SHP77 treated with DMSO at 0.1 percent for 48 hours (cell line): ENCODE data around the gene CENPVL3.
"Not testable (repeated sequence)": the region's sequence is repeated elsewhere in the genome, so short reads cannot be mapped to it uniquely, and the experiment has no call there.

Experiments
- DNase-seq: peaks from one replicate; lab custom pipeline; 2025; lab: John Stamatoyannopoulos, UW

The CENPVL3 gene

DNA sequence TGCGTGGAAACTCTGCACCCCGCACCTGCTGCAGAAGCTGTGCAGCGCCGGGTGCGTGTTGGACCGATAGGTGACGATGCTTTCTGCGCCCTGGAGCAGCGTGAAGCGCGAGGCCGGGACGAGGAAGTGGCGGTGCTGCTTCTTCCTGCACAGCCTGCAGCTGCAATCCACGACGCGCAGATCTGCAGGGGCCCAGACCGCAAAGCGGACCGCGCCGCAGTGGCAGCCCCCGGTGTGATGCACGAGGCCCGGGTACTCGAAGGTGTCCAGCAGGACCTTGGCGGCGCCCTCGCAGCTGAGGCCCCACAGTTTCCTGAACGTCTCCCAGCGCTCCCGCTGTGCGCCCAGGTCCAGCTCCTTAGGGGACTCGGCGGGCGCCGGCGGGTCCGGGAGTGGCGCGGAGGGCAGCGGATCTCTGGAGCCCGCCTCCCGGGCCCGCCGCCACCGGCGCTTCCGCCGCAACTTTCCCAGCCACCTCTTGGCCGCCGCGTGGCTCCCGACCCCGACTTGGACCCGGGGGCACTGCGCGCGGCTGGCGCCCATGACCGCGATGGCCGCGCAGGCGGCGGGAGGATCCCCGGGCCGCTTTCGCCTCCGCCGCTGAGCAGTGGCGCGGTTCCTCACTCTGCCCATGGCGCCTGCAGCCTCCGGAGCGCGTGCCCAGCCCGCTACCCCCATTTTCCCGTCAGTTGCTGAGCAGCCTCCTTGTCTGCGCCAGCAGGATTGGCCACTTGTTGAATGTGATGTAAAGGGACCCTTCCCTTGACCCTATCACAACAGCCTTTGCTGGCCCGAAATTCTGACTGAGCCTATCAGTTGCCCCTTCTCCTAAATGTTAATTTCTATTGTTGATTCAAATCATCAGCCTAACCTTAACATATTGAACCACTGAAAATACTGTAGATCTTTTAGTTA, at the start of gene CENPVL3:
Gene CENPVL3 (minus strand): TSS at position 672 of the 915 bp plus-strand sequence. CDS start 39 bp downstream, at position 633.
- DNase-seq, result not testable (repeated sequence)

DNA sequence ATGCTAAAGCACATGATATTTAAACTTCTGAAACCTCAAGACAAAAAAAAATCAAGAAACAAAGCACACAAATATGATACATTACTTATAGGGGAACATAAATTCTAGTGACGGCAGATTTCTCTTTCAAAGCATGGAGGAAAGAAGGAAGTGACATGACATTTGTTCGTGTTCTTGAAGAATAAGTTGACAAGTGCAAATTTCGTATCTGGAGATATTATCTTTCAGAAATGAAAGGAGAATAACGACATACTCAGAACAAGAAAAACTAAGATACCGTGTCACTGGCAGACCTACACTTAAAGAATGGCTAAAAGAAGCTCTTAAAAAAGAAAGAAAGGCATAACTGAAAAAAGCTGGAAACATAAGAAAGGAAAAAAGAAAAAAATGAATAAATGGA, 47.3 kb upstream of the CENPVL3 start:
- DNase-seq, result no peak

DNA sequence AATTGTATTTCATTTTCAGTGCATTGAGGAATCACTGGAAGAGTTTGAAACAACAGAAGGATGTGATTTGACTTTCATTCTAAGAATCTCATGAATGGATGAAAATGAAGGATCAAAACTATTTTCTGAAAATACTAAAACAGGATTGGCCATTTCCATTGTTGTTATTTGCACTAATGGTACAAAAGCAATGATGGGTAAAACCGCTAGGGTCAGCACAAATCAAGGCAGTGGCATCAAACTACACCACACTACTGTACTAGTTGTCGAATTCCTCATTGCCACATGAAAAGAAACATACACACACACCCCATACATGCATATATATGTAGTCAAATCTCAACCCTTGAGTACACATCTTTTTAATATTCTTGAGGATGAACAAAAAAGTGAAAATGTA, 24.7 kb upstream of the CENPVL3 start:
- DNase-seq, result no peak

DNA sequence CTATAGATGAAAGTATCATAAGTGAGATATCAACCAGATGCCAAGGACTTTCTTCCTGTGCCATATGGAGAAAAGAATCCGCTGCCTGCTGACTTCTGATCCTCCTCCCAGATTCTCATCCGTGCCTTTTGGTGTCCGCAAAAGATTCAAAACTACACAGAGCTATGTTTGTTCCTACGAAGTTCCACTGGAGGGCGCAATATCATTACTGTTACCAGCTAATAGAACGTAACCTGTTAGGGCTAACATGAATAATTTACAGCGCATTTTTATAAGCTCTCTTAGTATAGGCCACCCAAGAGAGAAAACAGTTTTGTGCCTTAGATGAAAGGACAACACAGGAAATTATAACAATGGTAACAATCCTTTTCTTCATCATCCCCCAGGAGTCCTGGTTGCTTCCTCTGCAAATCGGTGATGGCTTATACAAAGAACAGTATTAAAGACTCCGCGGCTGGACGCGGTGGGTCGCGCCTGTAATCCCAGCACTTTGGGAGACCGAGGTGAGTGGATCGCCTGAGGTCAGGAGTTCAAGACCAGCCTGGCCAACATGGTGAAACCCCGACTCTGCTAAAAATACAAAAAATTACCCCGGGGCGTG, 22.8 kb upstream of the CENPVL3 start:
- peak; percentile 2 for DNase-seq

DNA sequence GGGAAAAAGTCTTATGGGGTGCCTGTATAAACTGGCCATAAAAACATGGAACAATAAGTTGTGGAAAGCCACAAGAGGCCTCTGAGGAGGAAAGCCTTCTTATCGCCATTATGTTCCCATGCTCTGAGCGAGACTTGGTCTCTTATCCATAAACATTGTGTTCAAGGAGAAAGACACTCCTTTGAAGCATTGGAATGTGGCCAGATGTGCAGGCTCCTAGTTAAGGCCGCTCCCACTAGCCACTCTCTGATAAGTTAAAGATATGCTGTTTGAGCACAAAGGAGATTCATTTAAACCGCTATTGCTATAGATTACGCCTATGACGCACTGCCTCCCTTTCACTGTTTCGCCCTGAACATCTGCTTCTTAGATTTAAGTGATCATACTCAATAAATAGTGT, 17.8 kb upstream of the CENPVL3 start:
- not testable (repeated sequence) for DNase-seq

DNA sequence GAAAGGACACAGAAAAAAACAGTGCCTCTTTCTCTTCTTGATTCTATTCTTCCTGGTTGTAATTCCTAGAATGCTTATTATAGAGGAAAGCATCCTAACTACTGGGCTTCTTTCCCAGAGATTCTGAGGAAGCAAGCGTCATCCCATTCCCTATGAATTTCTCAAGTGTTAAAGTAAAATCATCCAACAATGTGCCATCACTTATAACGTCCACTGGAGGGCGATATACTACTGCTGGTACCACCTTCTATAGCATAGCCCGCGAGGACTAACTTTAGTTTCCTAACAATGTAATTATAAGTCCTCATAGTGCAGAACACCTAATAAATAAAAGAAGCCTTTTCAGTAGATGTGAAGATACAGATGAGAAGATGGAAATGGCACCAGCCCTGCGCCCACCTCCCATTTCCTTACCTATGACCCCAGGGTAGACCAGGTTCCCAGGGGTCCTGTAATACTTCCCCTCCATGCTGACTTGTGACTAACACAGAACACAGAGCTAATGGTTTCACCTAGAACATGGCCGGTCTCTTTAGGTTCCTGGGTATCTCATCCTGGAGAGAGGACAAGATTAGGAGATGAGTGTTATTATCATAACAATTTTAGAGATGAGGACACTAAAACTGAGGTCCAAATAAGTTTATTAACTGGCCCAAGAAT, 4.2 kb downstream of the CENPVL3 start:
- no peak for DNase-seq

DNA sequence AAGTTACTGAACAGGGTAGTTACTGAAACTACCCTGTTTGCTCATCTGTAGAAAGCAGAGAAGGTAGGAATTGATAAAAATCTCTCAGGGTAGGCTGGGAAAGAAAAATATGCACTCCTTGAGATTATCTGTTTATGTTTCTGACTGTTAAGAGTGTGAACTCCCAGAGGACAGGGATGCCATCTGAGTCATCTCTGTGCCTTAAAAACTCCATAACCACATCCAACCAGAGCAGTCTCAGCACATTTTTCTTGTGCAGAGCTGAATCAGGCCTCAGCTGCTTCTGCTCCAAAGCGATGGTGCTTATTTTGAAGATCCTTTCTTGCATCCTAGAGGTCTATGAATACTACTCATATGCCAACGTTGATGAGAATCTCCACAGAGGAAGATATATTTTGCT, 9.9 kb downstream of the CENPVL3 start:
- no peak for DNase-seq

DNA sequence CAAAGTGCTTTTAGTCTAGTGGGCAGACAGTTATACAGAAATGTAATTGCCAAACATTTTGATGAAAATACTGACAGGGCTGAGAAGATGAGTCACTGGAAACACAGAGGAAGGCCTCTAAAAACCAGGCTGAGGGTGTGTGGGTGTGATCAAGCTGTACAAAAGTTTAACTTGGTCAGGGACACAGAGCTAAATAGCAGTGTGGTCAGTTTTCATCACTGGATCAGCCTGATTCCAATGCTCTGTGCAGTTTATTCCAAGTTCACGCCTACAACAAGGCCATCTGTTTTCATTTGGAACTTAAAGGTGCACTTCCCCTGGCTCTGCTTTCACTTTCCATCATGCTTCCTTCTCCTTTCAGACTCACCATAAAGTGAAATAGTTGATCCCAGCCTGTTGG, 10.6 kb downstream of the CENPVL3 start:
- no peak for DNase-seq

DNA sequence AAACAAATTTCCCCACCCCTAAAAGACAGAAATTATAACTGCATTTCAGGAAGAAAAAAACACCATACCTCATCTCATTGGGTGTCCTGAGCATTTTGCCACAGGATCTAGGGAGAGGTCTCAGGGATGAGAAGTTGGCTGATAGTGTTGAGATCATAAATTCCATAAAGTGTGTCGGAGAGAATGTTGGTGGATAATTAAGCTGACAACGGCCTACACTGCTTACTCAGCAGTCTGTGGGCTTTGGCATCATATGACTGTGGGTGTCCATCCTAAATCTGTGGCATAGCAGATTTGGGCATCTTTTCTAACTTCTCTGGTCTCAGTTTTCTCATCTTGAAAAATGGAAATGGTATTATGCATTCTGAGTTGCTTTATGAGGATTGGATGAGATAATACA, 12.3 kb downstream of the CENPVL3 start:
- no peak for DNase-seq

DNA sequence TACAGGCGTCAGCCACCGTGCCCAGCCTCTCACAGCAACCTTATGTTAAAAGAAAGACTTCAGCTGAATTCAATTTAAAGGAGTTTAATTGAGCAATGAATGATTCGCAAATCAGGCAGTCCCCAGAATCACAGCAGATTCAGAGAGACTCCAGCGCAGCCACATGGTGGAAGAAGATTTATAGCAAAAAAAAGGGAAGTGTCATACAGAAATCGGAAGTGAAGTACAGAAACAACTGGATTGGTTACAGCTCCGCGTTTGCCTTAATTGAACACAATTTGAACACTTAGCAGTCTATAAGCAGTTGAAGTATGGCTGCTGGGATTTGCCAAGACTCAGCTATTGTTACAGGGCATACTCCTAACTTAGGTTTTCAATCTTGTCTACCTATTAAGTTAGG, 19.8 kb downstream of the CENPVL3 start:
- DNase-seq, result no peak

DNA sequence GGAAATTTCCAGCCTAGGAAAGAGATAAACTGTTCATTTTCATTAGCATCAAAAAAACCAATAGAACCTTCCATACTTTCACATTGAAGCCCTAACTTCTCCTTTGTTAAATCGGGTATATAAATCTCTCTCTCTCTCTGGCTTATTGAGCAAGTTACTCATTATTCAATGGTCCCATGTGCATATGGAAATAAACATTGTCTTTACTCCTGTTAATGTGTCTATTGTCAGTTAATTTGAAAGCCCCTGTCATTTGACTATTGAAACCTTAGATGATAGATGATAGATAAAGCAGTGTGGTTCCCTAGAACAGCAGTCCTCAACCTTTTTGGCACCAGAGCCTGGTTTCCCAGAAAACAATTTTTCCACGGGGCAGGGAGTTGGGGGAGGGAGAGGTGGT, 46.8 kb downstream of the CENPVL3 start:
- DNase-seq, result no peak

DNA sequence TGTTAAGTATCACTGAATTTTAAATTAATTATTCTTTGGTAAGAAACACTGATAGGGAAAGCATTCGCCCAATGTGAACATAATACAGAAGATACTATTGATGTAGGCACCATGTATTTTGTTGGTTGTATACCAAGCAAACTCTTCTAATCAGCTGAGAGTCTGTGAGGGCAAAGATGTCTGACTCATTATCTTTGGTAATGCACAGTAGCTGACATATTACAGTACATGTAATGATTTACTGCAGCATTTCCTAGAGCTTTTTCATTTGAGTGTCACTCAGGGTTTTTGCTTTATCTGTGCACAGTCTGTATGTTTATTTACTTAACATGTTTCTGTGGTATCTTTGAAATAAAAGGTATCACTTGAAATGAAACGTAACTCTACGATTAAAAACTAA, 49.2 kb downstream of the CENPVL3 start:
- DNase-seq, result no peak

DNA sequence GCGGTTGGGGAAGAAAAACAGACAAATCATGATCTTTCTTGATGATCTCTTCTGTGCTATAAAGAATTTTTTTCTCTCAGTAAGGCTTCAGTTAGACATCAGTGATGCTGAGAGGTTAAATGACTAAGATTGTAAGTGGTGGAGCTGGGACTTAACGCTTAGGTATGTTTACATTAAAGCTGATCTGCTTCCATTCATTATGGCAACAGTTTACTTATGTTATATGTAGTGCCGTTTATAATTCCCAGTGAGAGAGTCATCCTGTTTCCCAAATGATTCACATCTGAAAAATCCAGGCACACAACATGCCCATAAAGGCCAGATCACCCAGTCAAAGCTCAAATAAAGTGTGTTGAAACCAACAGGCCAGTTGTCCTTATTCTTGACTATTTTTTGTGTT, 50.1 kb downstream of the CENPVL3 start:
- no peak for DNase-seq
